K562 (cell line): ENCODE results near the gene UPP1. TPM values are rescaled to one million over a fixed set of nuclear protein-coding genes. Genes with fewer than 3 reads are reported as not detected.

ENCODE experiments used
- ATAC-seq: fragments of 200-7000 bp; cut with Tn5 transposase; 3 replicates; pipeline ENCODE4 v1.9.1; 2020; ENCODE audit warnings: moderate library complexity
- Bru-seq: library from RNA; stranded (reverse); fragments of 400-500 nt; gene quantifications from one replicate; lab custom pipeline; 2021; lab: Mats Ljungman, UMichigan
- BruChase-seq, 2 experiments: library from RNA; stranded (reverse); fragments of 400-500 nt; gene quantifications; one replicate each; lab custom pipeline; 2021; lab: Mats Ljungman, UMichigan
- BruUV-seq: library from RNA; stranded (reverse); fragments of 400-500 nt; replicated peaks from 2 replicates; lab custom pipeline; 2021; lab: Mats Ljungman, UMichigan
- CTCF ChIA-PET: fragments of 300-600 bp; formaldehyde crosslinking; extraction: SDS; loops from one replicate; lab custom pipeline; 2021; ENCODE audit warnings: low intra/inter-chr PET ratio; lab: Yijun Ruan, JAX
- POLR2A ChIA-PET: fragments of 300-600, 350-650 bp; sonication (Branson Sonifier 250); formaldehyde crosslinking; extraction: SDS; loops from one replicate; lab custom pipeline; 2021; ENCODE audit warnings: antibody characterized with exemption, inconsistent platforms; lab: Yijun Ruan, JAX
- DNase-seq, 4 experiments: peaks; one replicate each; pipeline versions ENCODE4 v3.0.0 to v3.0.0-alpha.2; 2011 to 2018; ENCODE audit warnings: low spot score in 3 of 4, mixed read lengths in 3 of 4; ENCODE audit errors: extremely low read depth in 1 of 4
- FAIRE-seq: peaks from 2 replicates; lab custom pipeline; 2011; peaks lifted over from hg19 to GRCh38; lab: Jason Lieb, UNC
- H2AFZ ChIP-seq: 2 replicates; pipeline ENCODE4 v1.6.0; 2011; ENCODE audit warnings: low read depth, low read length, control low read depth, inconsistent platforms
- H3K27ac ChIP-seq: fragments of 200-600 bp; 3 replicates; pipeline ENCODE4 v1.8.0; 2011; ENCODE audit warnings: low read depth, mild to moderate bottlenecking, control low read depth, inconsistent platforms, low read length, moderate library complexity, mixed read lengths; ENCODE audit errors: extremely low read depth
- H3K27me3 ChIP-seq, 2 experiments: fragments of 300-600 bp in 1 of 2; 2 replicates in 1 of 2; 3 replicates in 1 of 2; pipeline versions ENCODE4 v1.6.0 to v1.8.0; 2011; ENCODE audit warnings: inconsistent platforms in 2 of 2, low read length in 2 of 2, mild to moderate bottlenecking in 1 of 2, mixed read lengths in 1 of 2, moderate library complexity in 1 of 2; ENCODE audit not compliant: control insufficient read depth in 2 of 2, insufficient read depth in 2 of 2
- H3K36me3 ChIP-seq: fragments of 300-600 bp; 3 replicates; pipeline ENCODE4 v1.8.0; 2011; ENCODE audit warnings: mild to moderate bottlenecking, low read length, inconsistent platforms; ENCODE audit not compliant: control insufficient read depth, insufficient read depth
- H3K4me1 ChIP-seq, 2 experiments: fragments of 200-600 bp in 1 of 2; replicated peaks in 1 of 2; 2 replicates in 1 of 2; 3 replicates in 1 of 2; pipeline versions ENCODE4 v1.5.1 to v1.8.0; 2011; ENCODE audit warnings: inconsistent platforms in 2 of 2, low read length in 2 of 2, mild to moderate bottlenecking in 1 of 2, mixed read lengths in 1 of 2, moderate library complexity in 1 of 2; ENCODE audit not compliant: control insufficient read depth in 2 of 2, insufficient read depth in 2 of 2
- H3K4me2 ChIP-seq: 2 replicates; pipeline ENCODE4 v1.6.1; 2011; ENCODE audit warnings: low read length, control low read depth, inconsistent platforms, mixed read lengths; ENCODE audit not compliant: insufficient read depth
- H3K4me3 ChIP-seq: fragments of 200-600 bp; sonication (generic), shearing (Covaris generic); 2 replicates; pipeline ENCODE4 v1.5.1; 2016; ENCODE audit warnings: control low read depth, inconsistent platforms
- H3K79me2 ChIP-seq: fragments of 200-600 bp; 3 replicates; pipeline ENCODE4 v1.8.0; 2011; ENCODE audit warnings: low read length, inconsistent platforms; ENCODE audit not compliant: control insufficient read depth, insufficient read depth
- H3K9ac ChIP-seq, 2 experiments: 2 replicates each; pipeline versions ENCODE4 v1.6.0 to v1.6.1; 2011; ENCODE audit warnings: low read depth in 2 of 2, low read length in 2 of 2, control low read depth in 1 of 2, inconsistent platforms in 1 of 2, mild to moderate bottlenecking in 1 of 2, mixed read lengths in 1 of 2; ENCODE audit not compliant: insufficient read depth in 1 of 2
- H3K9me1 ChIP-seq: one replicate; pipeline ENCODE4 v1.6.0; 2011; ENCODE audit warnings: inconsistent platforms, mild to moderate bottlenecking, low read length, moderate library complexity; ENCODE audit not compliant: control insufficient read depth, insufficient read depth
- H3K9me3 ChIP-seq: replicated peaks from 2 replicates; pipeline ENCODE4 v1.5.1; 2011; ENCODE audit warnings: low read depth, low read length, inconsistent platforms; ENCODE audit not compliant: control insufficient read depth, insufficient read depth
- H4K20me1 ChIP-seq: replicated peaks from 2 replicates; pipeline ENCODE4 v1.6.1; 2011; ENCODE audit warnings: low read length, inconsistent platforms, mixed read lengths; ENCODE audit not compliant: control insufficient read depth, insufficient read depth
- FIP1L1 ChIP-seq: fragments of 200-400 bp; formaldehyde crosslinking; IDR thresholded peaks from 2 replicates; pipeline ENCODE4 v1.6.1; 2018; ENCODE audit warnings: mild to moderate bottlenecking, low read depth, low read length; ENCODE audit not compliant: poor library complexity, severe bottlenecking
- ID3 ChIP-seq, 2 experiments: fragments of 250-450 bp in 1 of 2; fragments of 450-650 bp in 1 of 2; sonication (Bioruptor Pico) in 1 of 2; IDR thresholded peaks; 2 replicates each; pipeline versions ENCODE4 v1.6.1 to v1.8.0; 2016 to 2021; ENCODE audit warnings: mild to moderate bottlenecking in 2 of 2, moderate library complexity in 2 of 2, missing compliant biosample characterization in 1 of 2, missing genetic modification characterization in 1 of 2
- KLF1 ChIP-seq: fragments of 450-650 bp; IDR thresholded peaks from 2 replicates; pipeline ENCODE4 v1.6.1; 2016; ENCODE audit warnings: missing genetic modification characterization, missing compliant biosample characterization
- LCOR ChIP-seq: sonication (generic); formaldehyde crosslinking; IDR thresholded peaks from 2 replicates; pipeline ENCODE4 v1.8.0; 2022; ENCODE audit warnings: mild to moderate bottlenecking, missing genetic modification reagents
- NRF1 ChIP-seq, 2 experiments: fragments of 450-650 bp; IDR thresholded peaks in 1 of 2; conservative IDR thresholded peaks in 1 of 2; 2 replicates each; pipeline ENCODE4 v1.6.1; 2014; ENCODE audit warnings: mild to moderate bottlenecking in 2 of 2
- POLR2H ChIP-seq: IDR thresholded peaks from 2 replicates; pipeline ENCODE4 v1.6.1; 2016; ENCODE audit warnings: missing genetic modification characterization, low read depth, mild to moderate bottlenecking, control low read depth, missing compliant biosample characterization, moderate library complexity
- RNF2 ChIP-seq: sonication (generic); IDR thresholded peaks from 2 replicates; pipeline ENCODE4 v1.6.1; 2016
- UBTF ChIP-seq, 2 experiments: IDR thresholded peaks; 2 replicates each; pipeline ENCODE4 v1.6.1; 2012; ENCODE audit warnings: improper control_type of control experiment in 2 of 2, low read depth in 2 of 2, low read length in 2 of 2, borderline replicate concordance in 1 of 2
- VEZF1 ChIP-seq: fragments of 200-800 bp; sonication (Bioruptor generic); IDR thresholded peaks from 2 replicates; pipeline ENCODE4 v1.6.1; 2017; ENCODE audit warnings: missing genetic modification characterization, missing compliant biosample characterization
- WGBS: fragments of 100-300 bp; shearing (Covaris generic); methylation state at CpG from one replicate; pipeline ENCODE4 v1.1.6; 2016; ENCODE audit warnings: low coverage, mixed read lengths; ENCODE audit not compliant: insufficient coverage; ENCODE audit errors: missing lambda C conversion rate; 5-methylcytosine and 5-hydroxymethylcytosine counted together
- in situ Hi-C: fragments of 300-500 bp; cut with MboI; formaldehyde crosslinking; loops from 4 replicates; pipeline ENCODE4 v1.15.0; 2018; ENCODE audit warnings: inconsistent platforms, mixed read lengths
- intact Hi-C: fragments of 100-400 bp; cut with micrococcal nuclease; formaldehyde crosslinking; loops from 2 replicates; pipeline ENCODE4 v1.14.2; 2022
- long read RNA-seq, 3 experiments: library from polyadenylated mRNA in 2 of 3; library from RNA in 1 of 3; unstranded in 2 of 3; stranded (forward) in 1 of 3; transcript quantifications; one replicate each; pipeline ENCODE4 v2.0.0, GENCODE V29; 2019 to 2022
- polyA minus RNA-seq, 3 experiments: library from RNA; depleted of rRNA, polyadenylated mRNA; stranded (reverse); fragments of >200 nt; gene quantifications; 2 replicates each; pipeline ENCODE4 v1.2.3, GENCODE V29; 2011
- polyA plus RNA-seq, 8 experiments: library from polyadenylated mRNA; depleted of rRNA in 4 of 8; stranded (reverse) in 5 of 8; unstranded in 3 of 8; fragments of >200 nt; fragmentation: Nextera tagmentation in 2 of 8; fragmentation: Illumina TruSeq in 1 of 8; extraction: Ambion mirVana in 2 of 8; extraction: Trizol in 1 of 8; gene quantifications; 2 replicates each; pipeline versions ENCODE4 v1.2.1 to v1.2.3, GENCODE V29; 2011 to 2014; ENCODE audit warnings: inconsistent platforms in 1 of 8, missing spikeins in 1 of 8
- total RNA-seq, 7 experiments: library from RNA; depleted of rRNA in 6 of 7; stranded (reverse); fragments of >200 nt in 6 of 7; fragmentation: Illumina TruSeq in 2 of 7; extraction: Trizol in 2 of 7; gene quantifications; 2 replicates each; pipeline versions ENCODE4 v1.2.1 to v1.2.3, GENCODE V29; 2011 to 2021; ENCODE audit warnings: low replicate concordance in 1 of 7

Gene UPP1
- 0.32 and 1.3 TPM in 2 replicates for total RNA-seq (2011; cell fraction: chromatin; rRNA removed; ENCODE audit: low replicate concordance)
- total RNA-seq (2011; cell fraction: nucleolus; rRNA removed): 0.66 and 0.83 TPM in 2 replicates
- 1.3 and 1.7 TPM in 2 replicates for total RNA-seq (2011; cell fraction: nucleoplasm; rRNA removed)
- total RNA-seq (2014; rRNA removed) (0.59 and 1.1 TPM in 2 replicates), total RNA-seq (2014; rRNA removed; fragmentation: Illumina TruSeq; extraction: Trizol) (0.35 and 0.73 TPM in 2 replicates), total RNA-seq (2015; rRNA removed; fragmentation: Illumina TruSeq; extraction: Trizol) (1.0 and 1.2 TPM in 2 replicates), total RNA-seq (2021) (1.8 and 2.3 TPM in 2 replicates), polyA plus RNA-seq (2011; rRNA removed) (0.61 and 0.65 TPM in 2 replicates), polyA plus RNA-seq (2014; fragmentation: Illumina TruSeq; extraction: Trizol) (0.46 and 1.1 TPM in 2 replicates), polyA plus RNA-seq (2014; fragmentation: Nextera tagmentation; extraction: Ambion mirVana) (under 1 TPM; 0.38 to 0.55 TPM), polyA plus RNA-seq (2014; rRNA removed) (1.7 and 2.4 TPM in 2 replicates), polyA minus RNA-seq (2011; rRNA and poly(A)+ RNA removed) (0.27 and 0.60 TPM in 2 replicates), Bru-seq, nascent RNA (percentile 47 among the genes with signal in this experiment), BruChase-seq, experiment 1, labeled RNA remaining after a 2-hour chase (percentile 44 among the genes with signal in this experiment), BruChase-seq, experiment 2, labeled RNA remaining after a 6-hour chase (percentile 44 among the genes with signal in this experiment)
- polyA plus RNA-seq (2011; cell fraction: cytosol; rRNA removed): 0.29 and 1.6 TPM in 2 replicates
- 1.0 and 2.0 TPM in 2 replicates for polyA plus RNA-seq (2011; cell fraction: nucleus; rRNA removed)
- polyA plus RNA-seq (2012): 1.4 and 7.2 TPM in 2 replicates
- polyA minus RNA-seq (2011; cell fraction: cytosol; rRNA and poly(A)+ RNA removed): 0.86 and 1.6 TPM in 2 replicates
- polyA minus RNA-seq (2011; cell fraction: nucleus; rRNA and poly(A)+ RNA removed): 1.1 and 1.6 TPM in 2 replicates
- long read RNA-seq, experiment 1, partial matches to known transcripts: 0 of 2 reads
- long read RNA-seq, experiment 1, other reads (novel, unspliced or antisense): 2 of 2 reads
- long read RNA-seq, experiment 2, partial matches to known transcripts: 1 of 2 reads
- long read RNA-seq, experiment 2, other reads (novel, unspliced or antisense): 0 of 2 reads
- long read RNA-seq, experiment 3, partial matches to known transcripts: 0 of 2 reads
- long read RNA-seq, experiment 3, other reads (novel, unspliced or antisense): 1 of 2 reads

- H3K4me1 ChIP-seq: peaks cover 7 to 27% of the 10 kb centered on the region in 2 experiments; a peak in 4 of 5 replicates
- H2AFZ ChIP-seq: peak within 1 kb of the TSS; percentile 97
- in situ Hi-C loops: no loop called here
- WGBS: 5% methylated on average over 58 of the region's 96 CpGs
- FAIRE-seq: no peak
- peak within 1 kb of the TSS; percentile 83 for H3K4me2 ChIP-seq
- peak within 1 kb of the TSS; percentile 49 for H3K4me3 ChIP-seq
- POLR2A ChIA-PET: interaction anchor here (0.6 to 1.1 kb wide), 4 partner anchors 10 to 450 kb away, joined by 3 to 4 read pairs (median 3); no protein-coding TSS in a partner anchor
- CTCF ChIA-PET: no interaction called here
- peak; percentile 86 to 90 (median 88) for DNase-seq
- 0 out of 2 replicates have a peak, but pooled peaks cover 1% of the 10 kb centered on the region for H4K20me1 ChIP-seq
- peak within 1 kb of the TSS; percentile 82 for H3K27ac ChIP-seq
- no peaks in the 10 kb centered on the region for H3K9me1 ChIP-seq
- H3K9ac ChIP-seq: peak within 1 kb of the TSS; percentile 81 to 91
- H3K79me2 ChIP-seq: no peaks in the 10 kb centered on the region
- intact Hi-C loops: loop anchor here (2.0 kb wide), 1 partner anchor 111 kb away; the partner anchor contains the start of gene HUS1
- BruUV-seq: no TSS peak
- ATAC-seq: peak; percentile 94
- peaks cover 10 to 28% of the 10 kb centered on the region in 2 experiments; a peak in 4 of 5 replicates for H3K27me3 ChIP-seq
- H3K36me3 ChIP-seq: no peaks in the 10 kb centered on the region
- H3K9me3 ChIP-seq: no peaks in the 10 kb centered on the region
- TF ChIP-seq LCOR (CRISPR knock-in tag): no peak
- TF ChIP-seq KLF1 (tag): no peak
- no peak for TF ChIP-seq ID3 (CRISPR knock-in tag; IDR thresholded peaks at IDR 0.05)
- no peak for TF ChIP-seq ID3 (tag; IDR thresholded peaks at IDR 0.05)
- peak; percentile 84 to 86 for TF ChIP-seq NRF1 (conservative IDR thresholded peaks at IDR 0.05 in 1 of 2, IDR thresholded peaks at IDR 0.05 in 1 of 2)
- TF ChIP-seq RNF2: 0 out of 2 replicates have a peak, but pooled peaks have one; percentile 13
- TF ChIP-seq POLR2H (tag): peak; percentile 74
- TF ChIP-seq UBTF (IDR thresholded peaks at IDR 0.05; ENCODE audit: borderline replicate concordance in 1 of 2, low read depth in 2 of 2, low read length in 2 of 2): peak; percentile 53 to 54; a peak in 1 of 4 replicates
- peak; percentile 97 for TF ChIP-seq VEZF1 (CRISPR knock-in tag)
- peak; percentile 39 for TF ChIP-seq FIP1L1
Observed at GRCh38 chr7:48089046-48090003, at the start of gene UPP1. Gene UPP1, plus strand, starts transcription at chr7:48089265. Its CDS starts 5,519 bp downstream, at chr7:48094784.
